Natural killer cell (primary cell): ENCODE measurements around the gene S1PR3. TPM values are rescaled to one million over a fixed set of nuclear protein-coding genes. Genes with fewer than 3 reads are reported as not detected.

ENCODE experiments used
- ATAC-seq, 3 donors: fragments of 150-1000 bp in 2 of 3; fragments of 200-7000 bp in 1 of 3; cut with Tn5 transposase; 1 replicate in 1 of 3; 2 replicates in 2 of 3; pipeline ENCODE4 v1.10.0; 2021; ENCODE audit warnings: mild to moderate bottlenecking in 2 of 3, moderate library complexity in 2 of 3
- DNase-seq, 2 donors: peaks; one replicate each; pipeline versions ENCODE4 v3.0.0 to v3.0.0-alpha.2; 2013 to 2021; ENCODE audit warnings: mixed read lengths in 1 of 2
- H3K27ac ChIP-seq: one replicate; pipeline ENCODE4 v1.5.1; 2013; ENCODE audit warnings: mild to moderate bottlenecking, low read length
- H3K27me3 ChIP-seq: one replicate; pipeline ENCODE4 v1.6.1; 2013; ENCODE audit warnings: low read length; ENCODE audit not compliant: control insufficient read depth, insufficient read depth
- H3K36me3 ChIP-seq: one replicate; pipeline ENCODE4 v1.6.1; 2013; ENCODE audit warnings: low read length; ENCODE audit not compliant: control insufficient read depth, insufficient read depth
- H3K4me1 ChIP-seq: one replicate; pipeline ENCODE4 v1.6.1; 2013; ENCODE audit warnings: low read length; ENCODE audit not compliant: control insufficient read depth, insufficient read depth
- H3K4me3 ChIP-seq: one replicate; pipeline ENCODE4 v1.5.1; 2013; ENCODE audit warnings: low read length
- H3K9me3 ChIP-seq: one replicate; pipeline ENCODE4 v1.6.1; 2013; ENCODE audit warnings: low read length; ENCODE audit not compliant: control insufficient read depth, insufficient read depth
- H3K27ac Mint-ChIP-seq, 2 donors: one replicate each; pipeline ENCODE4 v1.8.0; 2022; ENCODE audit warnings: mild to moderate bottlenecking in 2 of 2, mixed read lengths in 2 of 2, moderate library complexity in 1 of 2
- H3K27me3 Mint-ChIP-seq, 2 donors: one replicate each; pipeline ENCODE4 v1.8.0; 2022; ENCODE audit warnings: low read depth in 2 of 2, mixed read lengths in 2 of 2
- H3K36me3 Mint-ChIP-seq: one replicate; pipeline ENCODE4 v1.8.0; 2022; ENCODE audit warnings: mixed read lengths
- H3K4me1 Mint-ChIP-seq, 2 donors: one replicate each; pipeline ENCODE4 v1.8.0; 2022; ENCODE audit warnings: mixed read lengths in 2 of 2
- H3K4me3 Mint-ChIP-seq: one replicate; pipeline ENCODE4 v1.8.0; 2022; ENCODE audit warnings: mild to moderate bottlenecking, moderate library complexity, mixed read lengths
- H3K9me3 Mint-ChIP-seq, 2 donors: one replicate each; pipeline ENCODE4 v1.8.0; 2022; ENCODE audit warnings: mixed read lengths in 2 of 2
- CTCF ChIP-seq: fragments of 200-600 bp; IDR thresholded peaks from one replicate; pipeline ENCODE4 v1.8.0; 2022; ENCODE audit warnings: antibody characterized with exemption
- WGBS: methylation state at CpG from one replicate; pipeline ENCODE4 v1.1.7; 2013; ENCODE audit warnings: missing lambda C conversion rate; ENCODE audit not compliant: insufficient coverage; 5-methylcytosine and 5-hydroxymethylcytosine counted together
- intact Hi-C: fragments of 100-400 bp; cut with micrococcal nuclease; formaldehyde crosslinking; loops from one replicate; pipeline ENCODE4 v1.14.2; 2022
- total RNA-seq, 4 donors: library from RNA; stranded (reverse); fragments of 120-200 nt in 1 of 4; gene quantifications; one replicate each; pipeline versions ENCODE4 v1.2.3 to v1.2.4, GENCODE V29; 2013 to 2022

The S1PR3 gene
- total RNA-seq, 3 donors from 2014 or later (not counting 1 experiment from before 2014, with no cell fraction given), result 1.1 to 1.5 TPM; not detected in 1

GRCh38 chr9:88998503-88998902, 7.2 kb downstream of the S1PR3 start:
- no peaks in the 10 kb centered on the region for H3K9me3 Mint-ChIP-seq
- no peak overlapping the region for H3K4me3 Mint-ChIP-seq
- DNase-seq (no peak), ATAC-seq (no peak)
- no peak overlapping the region for H3K27ac Mint-ChIP-seq
- peaks cover 6% of the 10 kb centered on the region for H3K4me1 ChIP-seq
- intact Hi-C loops, result no loop called here
- no peak overlapping the region for H3K4me3 ChIP-seq
- H3K4me1 Mint-ChIP-seq, result peaks cover 5 to 6% of the 10 kb centered on the region in 2 donors
- H3K27me3 Mint-ChIP-seq, result peaks cover 11 to 48% of the 10 kb centered on the region in 2 donors
- no peaks in the 10 kb centered on the region for H3K9me3 ChIP-seq
- 20% methylated on average over 2 of the region's 2 CpGs for WGBS
- H3K27me3 ChIP-seq, result peaks cover 2% of the 10 kb centered on the region
- no peak for TF ChIP-seq CTCF
- no peak overlapping the region for H3K27ac ChIP-seq
- no peaks in the 10 kb centered on the region for H3K36me3 ChIP-seq
- no peaks in the 10 kb centered on the region for H3K36me3 Mint-ChIP-seq

GRCh38 chr9:88998911-88999310, 7.6 kb downstream of the S1PR3 start:
- peaks cover 11 to 47% of the 10 kb centered on the region in 2 donors for H3K27me3 Mint-ChIP-seq
- no peaks in the 10 kb centered on the region for H3K36me3 Mint-ChIP-seq
- WGBS, result 81% methylated on average over 9 of the region's 9 CpGs

GRCh38 chr9:89000371-89000781, 9.1 kb downstream of the S1PR3 start:
- Histone ChIP-seq H3K27ac (no peak overlapping the region), H3K36me3 (no peaks in the 10 kb centered on the region), H3K4me3 (no peak overlapping the region), H3K27me3 (no peaks in the 10 kb centered on the region), H3K9me3 (no peaks in the 10 kb centered on the region), H3K4me1 (peaks cover 6% of the 10 kb centered on the region)
- DNase-seq (no peak), ATAC-seq (no peak)
- Mint-ChIP-seq H3K27ac (no peak overlapping the region), H3K4me1 (peaks cover 5 to 6% of the 10 kb centered on the region in 2 donors), H3K27me3 (peaks cover 11 to 36% of the 10 kb centered on the region in 2 donors), H3K9me3 (no peaks in the 10 kb centered on the region), H3K36me3 (no peaks in the 10 kb centered on the region), H3K4me3 (no peak overlapping the region)
- TF ChIP-seq CTCF, result no peak
- whole genome bisulfite sequencing, result 90% methylated on average over 9 of the region's 9 CpGs
- intact Hi-C loops, result loop anchor here (2.0 kb wide), 1 partner anchor 406 kb away; no protein-coding TSS in a partner anchor

More at GRCh38 chr9:88998911-88999310, 7.6 kb downstream of the S1PR3 start:
- intact Hi-C loops, result no loop called here
- TF ChIP-seq CTCF, result no peak
- DNase-seq (no peak), ATAC-seq (no peak)
- Mint-ChIP-seq H3K9me3 (no peaks in the 10 kb centered on the region), H3K27ac (no peak overlapping the region), H3K4me1 (peaks cover 5 to 6% of the 10 kb centered on the region in 2 donors), H3K4me3 (no peak overlapping the region)
- no peak overlapping the region for H3K27ac ChIP-seq
- H3K4me1 ChIP-seq, result peaks cover 6% of the 10 kb centered on the region
- H3K9me3 ChIP-seq, result no peaks in the 10 kb centered on the region
- H3K36me3 ChIP-seq, result no peaks in the 10 kb centered on the region
- no peaks in the 10 kb centered on the region for H3K27me3 ChIP-seq
- no peak overlapping the region for H3K4me3 ChIP-seq
